GM18520 (cell line): ENCODE data around the gene ERBB4.
"Not testable (repeated sequence)": the region's sequence is repeated elsewhere in the genome, so short reads cannot be mapped to it uniquely, and the experiment has no call there.

Source experiments
- ATAC-seq: cut with Tn5 transposase; IDR thresholded peaks from one replicate; pipeline ENCODE4 v1.9.1; 2021; ENCODE audit not compliant: unreplicated experiment

ERBB4 gene

GRCh38 chr2:211756266-211756665, 782.3 kb downstream of the ERBB4 start:
- no peak for ATAC-seq

- ATAC-seq: no peak
Observed at GRCh38 chr2:211755187-211755586, 783.4 kb downstream of the ERBB4 start.

GRCh38 chr2:211751848-211752247, 786.8 kb downstream of the ERBB4 start:
- ATAC-seq: no peak

GRCh38 chr2:211748339-211748738, 790.3 kb downstream of the ERBB4 start:
- no peak for ATAC-seq

GRCh38 chr2:211745295-211746097, 793.1 kb downstream of the ERBB4 start:
- peak; percentile 85 for ATAC-seq

GRCh38 chr2:211744379-211744778, 794.2 kb downstream of the ERBB4 start:
- ATAC-seq: no peak

GRCh38 chr2:211741966-211742365, 796.6 kb downstream of the ERBB4 start:
- no peak for ATAC-seq

GRCh38 chr2:211737282-211737681, 801.3 kb downstream of the ERBB4 start:
- no peak for ATAC-seq

GRCh38 chr2:211730215-211730614, 808.4 kb downstream of the ERBB4 start:
- ATAC-seq: no peak

GRCh38 chr2:211729433-211729832, 809.2 kb downstream of the ERBB4 start:
- ATAC-seq: no peak

- no peak for ATAC-seq
Observed at GRCh38 chr2:211724933-211725332, 813.7 kb downstream of the ERBB4 start.

GRCh38 chr2:211723398-211723797, 815.2 kb downstream of the ERBB4 start:
- no peak for ATAC-seq

GRCh38 chr2:211722928-211723327, 815.7 kb downstream of the ERBB4 start:
- no peak for ATAC-seq

GRCh38 chr2:211721874-211722273, 816.7 kb downstream of the ERBB4 start:
- not testable (repeated sequence) for ATAC-seq

GRCh38 chr2:211709389-211709788, 829.2 kb downstream of the ERBB4 start:
- ATAC-seq: no peak

GRCh38 chr2:211692689-211693088, 845.9 kb downstream of the ERBB4 start:
- no peak for ATAC-seq

GRCh38 chr2:211690736-211691135, 847.9 kb downstream of the ERBB4 start:
- ATAC-seq: no peak

- ATAC-seq: no peak
Observed at GRCh38 chr2:211688196-211688595, 850.4 kb downstream of the ERBB4 start.

- no peak for ATAC-seq
Observed at GRCh38 chr2:211674715-211675114, 863.9 kb downstream of the ERBB4 start.

- no peak for ATAC-seq
Observed at GRCh38 chr2:211673133-211673905, 865.3 kb downstream of the ERBB4 start.

GRCh38 chr2:211671977-211672376, 866.6 kb downstream of the ERBB4 start:
- ATAC-seq: no peak

GRCh38 chr2:211665299-211665698, 873.3 kb downstream of the ERBB4 start:
- no peak for ATAC-seq
